HG03571 (cell line): ENCODE measurements around the gene E4F1.
"Not testable (repeated sequence)": the region's sequence is repeated elsewhere in the genome, so short reads cannot be mapped to it uniquely, and the experiment has no call there.

Experiments
- ATAC-seq: cut with Tn5 transposase; IDR thresholded peaks from one replicate; pipeline ENCODE4 v1.9.1; 2021; ENCODE audit not compliant: unreplicated experiment

E4F1 gene

GRCh38 chr16:2229632-2230250 lies 6.3 kb downstream of the E4F1 start:
- no peak for ATAC-seq

- ATAC-seq, result no peak
Measured at GRCh38 chr16:2230376-2230775, 7.0 kb downstream of the E4F1 start.

GRCh38 chr16:2231016-2231931 lies 7.9 kb downstream of the E4F1 start:
- no peak for ATAC-seq

- no peak for ATAC-seq
Measured at GRCh38 chr16:2232094-2232990, 9.0 kb downstream of the E4F1 start.

GRCh38 chr16:2233046-2233775 lies 9.8 kb downstream of the E4F1 start:
- no peak for ATAC-seq

- no peak for ATAC-seq
Measured at GRCh38 chr16:2233872-2234812, 10.8 kb downstream of the E4F1 start.

- no peak for ATAC-seq
Measured at GRCh38 chr16:2234813-2235170, 11.4 kb downstream of the E4F1 start.

- ATAC-seq, result no peak
Measured at GRCh38 chr16:2235234-2235651, 11.9 kb downstream of the E4F1 start.

GRCh38 chr16:2235695-2236336 lies 12.4 kb downstream of the E4F1 start:
- no peak for ATAC-seq

- no peak for ATAC-seq
Measured at GRCh38 chr16:2236337-2237101, 13.1 kb downstream of the E4F1 start, which contains the start of gene DNASE1L2. TSS of gene DNASE1L2 (plus strand) at chr16:2236444. CDS start at chr16:2236817, 373 bp downstream.

- ATAC-seq, result no peak
Measured at GRCh38 chr16:2237102-2237482, 13.7 kb downstream of the E4F1 start.

- ATAC-seq, result no peak
Measured at GRCh38 chr16:2237493-2238149, 14.2 kb downstream of the E4F1 start.

- ATAC-seq, result no peak
Measured at GRCh38 chr16:2238150-2238837, 14.9 kb downstream of the E4F1 start.

GRCh38 chr16:2238838-2239675 lies 15.7 kb downstream of the E4F1 start:
- no peak for ATAC-seq

GRCh38 chr16:2240331-2240730 lies 16.9 kb downstream of the E4F1 start:
- ATAC-seq, result not testable (repeated sequence)

- no peak for ATAC-seq
Measured at GRCh38 chr16:2242598-2242997, 19.2 kb downstream of the E4F1 start.
